Measurements from ENCODE around the gene GRK5.
A peak's percentile ranks its signal among the peaks of the same experiment; 100 is the strongest.

The GRK5 gene

DNA sequence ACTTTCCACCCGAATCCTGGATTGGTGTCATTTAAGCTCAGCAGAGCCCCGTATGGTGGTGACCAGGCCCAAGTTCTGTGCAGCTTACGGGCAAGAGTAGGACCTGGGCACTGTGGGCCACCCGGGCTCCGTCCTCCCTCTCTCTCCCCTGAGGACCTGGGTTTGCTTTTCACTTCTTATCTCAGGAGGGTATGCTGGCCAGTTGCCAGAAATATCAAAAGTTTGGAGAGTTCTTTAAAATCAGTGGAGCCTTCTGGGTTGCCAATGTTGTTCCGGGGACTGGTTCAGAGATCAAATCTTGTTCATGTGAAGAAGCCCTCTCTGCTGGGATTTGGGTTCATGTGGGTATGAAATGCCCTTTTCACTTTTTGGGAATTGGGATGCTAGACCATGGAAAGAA, 145.4 kb downstream of the GRK5 start:
- TF ChIP-seq, protein P1, sequence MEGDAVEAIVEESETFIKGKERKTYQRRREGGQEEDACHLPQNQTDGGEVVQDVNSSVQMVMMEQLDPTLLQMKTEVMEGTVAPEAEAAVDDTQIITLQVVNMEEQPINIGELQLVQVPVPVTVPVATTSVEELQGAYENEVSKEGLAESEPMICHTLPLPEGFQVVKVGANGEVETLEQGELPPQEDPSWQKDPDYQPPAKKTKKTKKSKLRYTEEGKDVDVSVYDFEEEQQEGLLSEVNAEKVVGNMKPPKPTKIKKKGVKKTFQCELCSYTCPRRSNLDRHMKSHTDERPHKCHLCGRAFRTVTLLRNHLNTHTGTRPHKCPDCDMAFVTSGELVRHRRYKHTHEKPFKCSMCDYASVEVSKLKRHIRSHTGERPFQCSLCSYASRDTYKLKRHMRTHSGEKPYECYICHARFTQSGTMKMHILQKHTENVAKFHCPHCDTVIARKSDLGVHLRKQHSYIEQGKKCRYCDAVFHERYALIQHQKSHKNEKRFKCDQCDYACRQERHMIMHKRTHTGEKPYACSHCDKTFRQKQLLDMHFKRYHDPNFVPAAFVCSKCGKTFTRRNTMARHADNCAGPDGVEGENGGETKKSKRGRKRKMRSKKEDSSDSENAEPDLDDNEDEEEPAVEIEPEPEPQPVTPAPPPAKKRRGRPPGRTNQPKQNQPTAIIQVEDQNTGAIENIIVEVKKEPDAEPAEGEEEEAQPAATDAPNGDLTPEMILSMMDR (IDR thresholded peaks at IDR 0.05; ENCODE audit: low read depth, low read length, missing control alignments) = no peak
- no peak overlapping the region for H3K4me3 ChIP-seq (ENCODE audit: low read depth, low read length)
- DNase-seq (ENCODE audit: low read depth) = no peak

DNA sequence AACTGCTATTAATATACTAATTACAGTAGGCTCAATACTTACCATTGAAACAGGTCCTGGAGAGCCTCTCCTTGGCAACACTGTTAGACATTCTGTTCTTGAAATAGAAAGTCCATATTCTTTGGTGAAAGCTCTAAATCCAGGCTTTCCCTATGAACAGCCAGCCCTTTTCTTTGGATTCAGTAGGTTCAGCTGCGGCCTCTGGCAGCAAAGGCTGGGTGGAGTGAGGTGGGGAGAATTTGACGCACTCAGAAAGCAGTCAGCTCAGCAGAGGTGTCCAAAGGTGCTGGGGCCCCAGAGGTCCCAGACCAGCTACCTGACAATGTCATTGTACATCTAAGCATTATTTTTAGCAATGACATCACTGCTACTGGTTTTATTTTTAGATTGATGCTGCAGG, 146.1 kb downstream of the GRK5 start:
- no peak for DNase-seq (ENCODE audit: low read depth)
- H3K4me3 ChIP-seq (ENCODE audit: low read depth, low read length) = no peak overlapping the region
- TF ChIP-seq, protein P1 (IDR thresholded peaks at IDR 0.05; ENCODE audit: low read depth, low read length, missing control alignments) = no peak

DNA sequence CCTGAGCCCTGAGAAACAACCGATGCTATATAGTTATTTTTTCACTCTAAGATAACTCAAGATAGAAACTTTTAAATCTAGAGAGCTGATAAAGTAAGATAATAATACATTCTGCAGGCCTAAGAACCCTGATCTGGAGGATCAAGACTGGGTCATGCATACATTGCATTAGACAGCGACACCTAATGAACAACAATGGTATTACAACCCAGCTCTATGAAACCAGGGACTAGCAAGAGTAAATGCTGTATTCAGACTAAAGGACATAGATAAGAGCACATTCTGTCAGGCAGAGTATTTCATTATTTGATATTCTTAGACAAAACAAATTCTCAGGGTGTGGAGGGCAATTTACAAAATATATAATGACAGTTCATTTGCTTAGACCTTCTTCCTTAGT, 148.6 kb downstream of the GRK5 start:
- TF ChIP-seq, protein P1 (IDR thresholded peaks at IDR 0.05; ENCODE audit: low read depth, low read length, missing control alignments) = peak; percentile 50
- DNase-seq (ENCODE audit: low read depth) = no peak
- H3K4me3 ChIP-seq (ENCODE audit: low read depth, low read length) = no peak overlapping the region

DNA sequence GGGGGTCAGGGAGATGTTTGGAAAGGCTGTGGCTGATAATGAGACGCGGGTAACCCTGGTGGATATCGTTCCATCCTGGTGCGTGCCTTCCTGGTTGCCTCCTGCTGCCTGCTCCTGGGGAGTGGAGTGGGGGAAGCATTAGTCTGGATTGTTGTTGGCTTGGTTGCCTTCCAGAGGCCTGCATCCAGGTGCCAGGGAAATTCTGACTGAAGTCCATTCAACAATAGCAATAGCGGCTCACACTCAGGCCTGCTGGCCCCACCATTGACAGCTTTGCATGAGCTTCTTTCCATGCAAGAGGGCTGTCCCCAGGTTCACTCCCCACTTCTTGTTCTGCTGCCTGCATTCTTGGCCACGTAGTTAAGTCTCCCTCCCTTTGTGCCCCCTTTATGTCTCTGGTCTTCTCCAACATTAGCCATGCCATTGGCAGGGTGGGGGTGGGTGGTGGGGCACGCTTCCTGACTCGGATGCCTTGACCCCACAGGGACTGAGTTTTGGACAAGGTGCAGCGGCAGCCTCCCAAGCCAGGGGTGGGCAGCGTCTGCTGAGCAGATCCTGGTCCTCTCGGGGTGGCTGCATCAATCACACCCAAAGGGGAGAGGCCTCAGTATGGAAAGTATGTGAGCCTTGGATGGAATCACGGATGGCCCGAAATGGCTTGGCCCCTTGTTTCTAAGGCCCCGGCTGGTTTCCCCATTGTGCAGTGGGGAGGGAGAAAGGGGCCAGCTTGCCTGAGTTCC, 150.2 kb downstream of the GRK5 start:
- TF ChIP-seq, protein P1 (IDR thresholded peaks at IDR 0.05; ENCODE audit: low read depth, low read length, missing control alignments) = no peak
- no peak overlapping the region for H3K4me3 ChIP-seq (ENCODE audit: low read depth, low read length)
- DNase-seq (ENCODE audit: low read depth) = no peak

DNA sequence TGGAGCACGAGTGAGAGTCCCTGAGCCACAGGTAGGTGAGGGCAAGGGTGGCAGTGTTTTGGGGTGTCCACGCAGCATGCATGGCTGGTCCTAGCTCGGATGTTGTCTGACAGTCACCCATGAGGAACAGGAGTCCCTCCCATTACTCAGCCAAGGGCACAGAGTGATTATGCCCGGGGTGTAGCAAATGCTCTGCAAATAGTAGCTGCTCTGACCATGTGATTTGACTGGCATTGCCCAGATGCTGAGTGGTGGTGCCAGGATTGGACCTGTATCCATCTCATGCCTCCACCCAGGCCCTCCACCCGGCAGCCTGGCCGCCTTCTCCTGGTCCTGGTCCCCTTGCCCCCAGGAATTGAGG, 150.8 kb downstream of the GRK5 start:
- no peak overlapping the region for H3K4me3 ChIP-seq (ENCODE audit: low read depth, low read length)
- TF ChIP-seq, protein P1 (IDR thresholded peaks at IDR 0.05; ENCODE audit: low read depth, low read length, missing control alignments) = no peak
- DNase-seq (ENCODE audit: low read depth) = no peak

DNA sequence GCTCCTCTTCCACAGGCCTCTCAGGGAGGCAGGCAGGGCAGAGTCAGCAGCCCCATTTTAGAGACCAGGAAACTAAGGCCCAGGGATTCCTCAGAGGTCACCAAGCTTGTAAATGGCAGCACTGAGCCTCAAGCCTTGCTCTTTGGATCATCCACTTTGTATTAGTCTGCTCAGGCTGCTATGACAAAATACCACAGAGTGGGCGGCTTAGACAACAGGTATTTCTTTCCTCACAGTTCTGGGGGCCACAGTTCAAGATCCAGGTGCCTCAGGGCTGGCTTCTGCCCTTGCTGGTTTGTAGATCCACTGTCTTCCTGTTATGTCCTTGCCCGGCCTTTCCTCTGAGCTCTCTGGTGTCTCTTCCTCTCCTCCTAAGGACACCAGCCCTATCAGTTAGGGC, 151.2 kb downstream of the GRK5 start:
- no peak overlapping the region for H3K4me3 ChIP-seq (ENCODE audit: low read depth, low read length)
- no peak for DNase-seq (ENCODE audit: low read depth)
- TF ChIP-seq, protein P1 (IDR thresholded peaks at IDR 0.05; ENCODE audit: low read depth, low read length, missing control alignments) = no peak

DNA sequence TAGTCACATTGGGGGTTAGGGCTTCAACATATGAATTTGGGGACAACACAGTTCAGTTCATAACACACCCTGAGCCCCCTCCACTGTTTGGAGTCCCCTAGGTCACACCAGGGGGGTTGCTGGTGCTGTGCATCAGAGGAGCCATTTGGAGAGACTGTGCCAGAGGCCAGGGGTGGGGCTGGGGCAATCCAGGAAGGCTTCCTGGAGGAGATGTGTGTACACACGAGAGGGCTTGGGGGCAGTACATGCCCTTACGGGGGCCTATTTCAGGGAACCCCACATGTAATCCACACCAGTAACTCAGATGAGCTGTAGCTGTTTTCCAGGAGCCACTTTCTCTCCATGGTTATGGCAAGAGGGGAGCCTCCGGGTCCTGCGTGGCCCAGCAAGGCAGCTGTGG, 151.7 kb downstream of the GRK5 start:
- DNase-seq (ENCODE audit: low read depth) = no peak
- H3K4me3 ChIP-seq (ENCODE audit: low read depth, low read length) = no peak overlapping the region
- TF ChIP-seq, protein P1 (IDR thresholded peaks at IDR 0.05; ENCODE audit: low read depth, low read length, missing control alignments) = no peak
